Measurements from ENCODE around the gene LDHAL6B.
"Not testable (repeated sequence)": the region's sequence is repeated elsewhere in the genome, so short reads cannot be mapped to it uniquely, and the experiment has no call there.

The LDHAL6B gene

DNA sequence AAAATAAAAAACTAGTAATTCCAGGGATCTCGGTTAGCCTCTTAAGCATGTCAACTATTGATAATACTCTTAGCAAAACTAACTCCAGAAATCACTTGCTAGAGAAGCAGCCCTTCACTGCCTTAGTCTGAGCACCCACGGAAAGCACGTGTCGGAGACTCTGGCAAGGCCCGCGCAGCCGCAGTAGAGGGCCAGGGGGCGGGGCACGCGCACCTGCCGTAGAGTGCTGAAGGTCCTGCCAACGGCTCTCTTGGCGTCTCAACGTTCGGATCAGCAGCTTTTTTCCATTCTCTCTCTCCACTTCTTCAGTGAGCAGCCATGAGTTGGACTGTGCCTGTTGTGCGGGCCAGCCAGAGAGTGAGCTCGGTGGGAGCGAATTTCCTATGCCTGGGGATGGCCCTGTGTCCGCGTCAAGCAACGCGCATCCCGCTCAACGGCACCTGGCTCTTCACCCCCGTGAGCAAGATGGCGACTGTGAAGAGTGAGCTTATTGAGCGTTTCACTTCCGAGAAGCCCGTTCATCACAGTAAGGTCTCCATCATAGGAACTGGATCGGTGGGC is at the start of gene LDHAL6B:
TSS of gene LDHAL6B (plus strand) at position 221 of the 561 bp plus-strand sequence. CDS start at position 319, 98 bp downstream.
- Histone ChIP-seq H3K4me1 (ENCODE audit: control insufficient read depth in 5 of 5, insufficient read depth in 5 of 5, low read length in 5 of 5) (peaks cover 0 to 6% (median 0%) of the 10 kb centered on the region in 5 donors), H3K27me3 (ENCODE audit: control insufficient read depth in 5 of 5, insufficient read depth in 4 of 5, low read length in 5 of 5) (no peaks in the 10 kb centered on the region), H3K9ac (ENCODE audit: low read length in 5 of 5) (no peak within 1 kb of the TSS), H3K27ac (ENCODE audit: low read depth, low read length) (no peak within 1 kb of the TSS), H3K4me3 (ENCODE audit: low read depth in 1 of 5, low read length in 5 of 5) (no peak within 1 kb of the TSS), H3K36me3 (ENCODE audit: control insufficient read depth in 5 of 5, insufficient read depth in 5 of 5, low read length in 5 of 5) (peaks cover 4 to 65% (median 56%) of the 10 kb centered on the region in 5 donors), H3K9me3 (ENCODE audit: control insufficient read depth in 5 of 5, low read length in 5 of 5) (no peaks in the 10 kb centered on the region)

DNA sequence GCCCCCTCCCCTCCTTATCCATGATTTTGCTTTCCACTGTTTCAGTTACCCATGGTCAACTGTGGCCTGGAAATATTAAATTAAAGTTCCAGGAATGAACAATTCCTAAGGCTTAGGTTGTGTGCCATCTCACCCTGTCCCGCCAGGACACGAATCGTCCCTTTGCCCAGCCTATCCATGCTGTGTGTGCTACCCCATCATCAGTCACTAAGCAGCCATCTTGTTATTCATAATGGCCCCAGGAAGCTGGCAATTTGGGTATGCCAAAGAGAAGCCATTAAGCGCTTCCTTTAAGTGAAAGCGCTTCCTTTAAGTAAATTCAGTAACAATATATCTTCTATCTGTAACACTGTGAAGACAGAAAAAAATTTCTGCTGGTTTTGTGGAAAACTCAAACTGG is 49.2 kb upstream of the LDHAL6B start:
- peaks cover 0 to 2% (median 0%) of the 10 kb centered on the region in 5 donors for H3K4me1 ChIP-seq (ENCODE audit: control insufficient read depth in 5 of 5, insufficient read depth in 5 of 5, low read length in 5 of 5)
- H3K36me3 ChIP-seq (ENCODE audit: control insufficient read depth in 5 of 5, insufficient read depth in 5 of 5, low read length in 5 of 5) = peaks cover 3 to 82% (median 51%) of the 10 kb centered on the region in 5 donors
- no peak overlapping the region for H3K27ac ChIP-seq (ENCODE audit: low read depth, low read length)
- H3K4me3 ChIP-seq (ENCODE audit: low read depth in 1 of 5, low read length in 5 of 5) = no peak overlapping the region
- H3K9me3 ChIP-seq (ENCODE audit: control insufficient read depth in 5 of 5, low read length in 5 of 5) = no peaks in the 10 kb centered on the region
- H3K27me3 ChIP-seq (ENCODE audit: control insufficient read depth in 5 of 5, insufficient read depth in 4 of 5, low read length in 5 of 5) = no peaks in the 10 kb centered on the region
- no peak overlapping the region for H3K9ac ChIP-seq (ENCODE audit: low read length in 5 of 5)

DNA sequence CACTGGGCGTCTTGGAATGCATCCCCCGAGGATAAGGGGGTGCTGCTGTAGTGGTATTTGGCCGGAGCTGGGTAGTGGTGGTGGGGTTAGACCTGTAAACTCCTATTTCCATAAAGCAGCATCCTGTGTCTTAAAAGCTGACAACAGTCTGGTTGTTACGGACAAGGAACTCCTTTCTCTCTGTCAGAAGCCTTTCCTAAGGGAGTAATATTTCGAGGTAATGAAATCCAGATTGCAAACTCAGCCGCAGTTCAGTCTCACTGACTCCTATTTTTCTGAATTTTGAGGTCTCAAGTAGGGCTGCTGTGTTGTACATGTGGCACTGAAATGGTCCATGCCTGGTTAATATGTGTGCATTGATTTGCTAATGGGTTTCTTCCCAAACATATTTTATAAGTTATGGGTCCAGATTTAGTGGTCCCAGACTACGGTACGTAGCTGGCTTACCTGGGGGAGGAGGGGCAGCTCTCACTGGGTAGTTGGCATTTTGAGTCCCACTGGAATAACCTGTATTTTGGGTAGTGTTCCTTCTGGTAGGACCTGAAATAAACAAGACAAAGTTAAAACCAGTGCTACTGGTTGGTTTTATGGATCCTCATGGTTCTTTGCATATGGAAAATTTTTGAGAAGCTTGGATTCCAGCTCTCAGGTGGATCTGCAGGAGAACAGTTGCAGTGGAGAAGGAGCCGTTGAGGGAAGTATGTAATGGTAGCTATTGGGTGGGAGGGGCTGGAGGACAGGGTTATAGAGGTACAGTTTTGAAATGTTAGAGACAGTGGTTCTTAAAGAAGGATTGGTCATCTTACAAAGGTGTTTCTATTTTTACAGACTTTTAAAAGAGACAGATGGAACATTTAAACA is 48.6 kb upstream of the LDHAL6B start:
- H3K27me3 ChIP-seq (ENCODE audit: control insufficient read depth in 5 of 5, insufficient read depth in 4 of 5, low read length in 5 of 5) = no peaks in the 10 kb centered on the region
- H3K4me1 ChIP-seq (ENCODE audit: control insufficient read depth in 5 of 5, insufficient read depth in 5 of 5, low read length in 5 of 5) = peaks cover 0 to 2% (median 0%) of the 10 kb centered on the region in 5 donors
- no peak overlapping the region for H3K9ac ChIP-seq (ENCODE audit: low read length in 5 of 5)
- H3K36me3 ChIP-seq (ENCODE audit: control insufficient read depth in 5 of 5, insufficient read depth in 5 of 5, low read length in 5 of 5) = peaks cover 1 to 82% (median 48%) of the 10 kb centered on the region in 5 donors
- H3K9me3 ChIP-seq (ENCODE audit: control insufficient read depth in 5 of 5, low read length in 5 of 5) = no peaks in the 10 kb centered on the region
- no peak overlapping the region for H3K4me3 ChIP-seq (ENCODE audit: low read depth in 1 of 5, low read length in 5 of 5)
- no peak overlapping the region for H3K27ac ChIP-seq (ENCODE audit: low read depth, low read length)

DNA sequence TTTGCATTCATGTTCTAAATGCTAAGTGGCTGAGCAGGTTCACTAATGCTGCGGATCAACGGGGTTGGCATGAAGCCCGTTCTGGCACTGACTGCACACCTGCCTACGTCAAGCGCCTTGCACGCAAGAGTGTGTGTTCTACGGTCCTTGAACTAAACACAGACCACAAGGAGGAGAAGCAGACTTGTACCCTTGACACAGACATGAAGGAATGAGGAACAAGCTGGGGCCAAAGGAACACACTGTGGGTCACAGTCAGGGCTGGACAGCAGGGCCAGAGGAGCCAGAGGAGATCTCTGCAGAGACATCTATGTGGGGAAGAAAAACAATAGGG is 48.0 kb upstream of the LDHAL6B start:
- Histone ChIP-seq H3K27me3 (ENCODE audit: control insufficient read depth in 5 of 5, insufficient read depth in 4 of 5, low read length in 5 of 5) (no peaks in the 10 kb centered on the region), H3K4me1 (ENCODE audit: control insufficient read depth in 5 of 5, insufficient read depth in 5 of 5, low read length in 5 of 5) (peaks cover 0 to 2% (median 0%) of the 10 kb centered on the region in 5 donors), H3K9ac (ENCODE audit: low read length in 5 of 5) (no peak overlapping the region), H3K36me3 (ENCODE audit: control insufficient read depth in 5 of 5, insufficient read depth in 5 of 5, low read length in 5 of 5) (peaks cover 0 to 78% (median 42%) of the 10 kb centered on the region in 5 donors), H3K9me3 (ENCODE audit: control insufficient read depth in 5 of 5, low read length in 5 of 5) (no peaks in the 10 kb centered on the region), H3K27ac (ENCODE audit: low read depth, low read length) (no peak overlapping the region), H3K4me3 (ENCODE audit: low read depth in 1 of 5, low read length in 5 of 5) (no peak overlapping the region)

DNA sequence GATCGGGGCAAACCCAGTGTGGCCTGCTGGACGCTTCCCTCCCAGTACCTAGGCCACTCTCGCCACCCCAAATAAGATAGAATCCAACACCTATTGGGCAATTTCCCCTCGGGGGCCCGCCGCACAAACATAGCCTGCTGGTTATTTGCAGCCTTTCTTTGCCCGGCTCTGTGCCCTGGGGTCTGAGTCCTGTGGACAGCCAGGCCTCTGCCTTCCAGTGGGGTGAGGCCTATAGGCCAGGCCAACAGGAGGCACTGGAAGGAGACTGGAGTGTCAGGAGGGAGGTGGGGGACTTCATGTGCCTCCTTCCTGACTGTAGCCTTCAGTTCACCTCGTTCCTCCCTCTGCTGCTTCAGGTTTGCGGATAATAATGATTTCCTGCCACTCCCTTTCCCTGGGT is 47.4 kb upstream of the LDHAL6B start:
- Histone ChIP-seq H3K4me1 (ENCODE audit: control insufficient read depth in 5 of 5, insufficient read depth in 5 of 5, low read length in 5 of 5) (peaks cover 0 to 2% (median 0%) of the 10 kb centered on the region in 5 donors), H3K4me3 (ENCODE audit: low read depth in 1 of 5, low read length in 5 of 5) (no peak overlapping the region), H3K36me3 (ENCODE audit: control insufficient read depth in 5 of 5, insufficient read depth in 5 of 5, low read length in 5 of 5) (peaks cover 0 to 72% (median 37%) of the 10 kb centered on the region in 5 donors), H3K27me3 (ENCODE audit: control insufficient read depth in 5 of 5, insufficient read depth in 4 of 5, low read length in 5 of 5) (no peaks in the 10 kb centered on the region), H3K27ac (ENCODE audit: low read depth, low read length) (no peak overlapping the region), H3K9me3 (ENCODE audit: control insufficient read depth in 5 of 5, low read length in 5 of 5) (no peaks in the 10 kb centered on the region), H3K9ac (ENCODE audit: low read length in 5 of 5) (no peak overlapping the region)

DNA sequence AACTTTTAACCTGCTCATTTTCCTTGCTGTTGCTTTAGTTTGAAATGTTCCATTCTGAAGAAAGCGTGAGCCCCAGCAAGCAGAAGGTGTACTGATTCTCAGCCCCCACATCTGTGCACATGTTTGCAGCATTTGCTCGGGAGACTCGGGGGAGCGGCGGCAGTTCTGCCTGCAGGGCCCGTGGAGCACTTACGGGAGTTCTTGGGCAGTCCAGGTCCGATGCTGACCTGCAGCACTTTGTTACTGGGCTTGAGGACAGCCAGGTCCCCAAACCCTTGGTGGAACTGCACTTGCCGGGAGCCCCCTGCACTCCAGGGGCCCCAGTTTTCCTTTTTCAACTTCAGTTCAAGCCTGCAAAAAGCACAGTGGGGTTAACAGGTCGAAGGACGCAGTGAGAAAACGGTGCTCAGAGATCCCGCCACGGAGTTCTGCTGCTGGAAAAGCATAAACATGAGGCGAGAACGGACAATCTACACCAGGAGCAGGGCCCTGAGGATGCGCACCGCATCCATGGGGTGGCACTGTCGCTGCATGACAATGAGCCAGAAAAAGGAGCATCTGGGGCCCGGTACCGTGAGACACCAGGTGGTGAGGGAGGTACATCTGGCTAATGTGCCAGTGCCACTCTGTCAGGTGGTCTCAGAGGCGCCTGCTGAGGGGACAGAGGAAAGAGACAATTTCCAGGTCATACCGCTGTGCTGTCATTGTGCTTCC is 45.6 kb upstream of the LDHAL6B start:
- Histone ChIP-seq H3K9ac (ENCODE audit: low read length in 5 of 5) (no peak overlapping the region), H3K27ac (ENCODE audit: low read depth, low read length) (no peak overlapping the region), H3K4me3 (ENCODE audit: low read depth in 1 of 5, low read length in 5 of 5) (no peak overlapping the region), H3K27me3 (ENCODE audit: control insufficient read depth in 5 of 5, insufficient read depth in 4 of 5, low read length in 5 of 5) (no peaks in the 10 kb centered on the region), H3K9me3 (ENCODE audit: control insufficient read depth in 5 of 5, low read length in 5 of 5) (no peaks in the 10 kb centered on the region), H3K36me3 (ENCODE audit: control insufficient read depth in 5 of 5, insufficient read depth in 5 of 5, low read length in 5 of 5) (peaks cover 0 to 70% (median 31%) of the 10 kb centered on the region in 5 donors), H3K4me1 (ENCODE audit: control insufficient read depth in 5 of 5, insufficient read depth in 5 of 5, low read length in 5 of 5) (peaks cover 0 to 4% (median 2%) of the 10 kb centered on the region in 5 donors)

DNA sequence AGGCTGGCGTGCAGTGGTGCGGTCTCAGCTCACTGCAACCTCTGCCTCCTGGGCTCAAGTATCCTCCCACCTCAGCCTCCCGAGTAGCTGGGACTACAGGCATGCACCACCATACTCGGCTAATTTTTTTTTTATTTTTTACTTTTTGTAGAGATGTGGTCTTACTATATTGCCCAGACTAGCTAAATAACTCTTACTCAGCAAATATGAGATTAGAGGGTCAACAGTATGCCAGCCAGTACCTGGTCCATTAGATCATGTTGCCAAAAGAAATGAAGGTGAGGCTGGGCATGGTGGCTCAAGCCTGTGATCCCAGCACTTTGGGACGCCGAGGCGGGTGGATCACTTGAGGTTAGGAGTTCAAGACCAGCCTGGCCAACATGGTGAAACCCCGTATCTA is 44.6 kb upstream of the LDHAL6B start:
- H3K4me1 ChIP-seq (ENCODE audit: control insufficient read depth in 5 of 5, insufficient read depth in 5 of 5, low read length in 5 of 5) = peaks cover 0 to 13% (median 3%) of the 10 kb centered on the region in 5 donors
- H3K27ac ChIP-seq (ENCODE audit: low read depth, low read length); H3K9ac ChIP-seq (ENCODE audit: low read length in 5 of 5); H3K4me3 ChIP-seq (ENCODE audit: low read depth in 1 of 5, low read length in 5 of 5); H3K9me3 ChIP-seq (ENCODE audit: control insufficient read depth in 5 of 5, low read length in 5 of 5); H3K27me3 ChIP-seq (ENCODE audit: control insufficient read depth in 5 of 5, insufficient read depth in 4 of 5, low read length in 5 of 5): not testable (repeated sequence)
- peaks cover 0 to 68% (median 31%) of the 10 kb centered on the region in 5 donors for H3K36me3 ChIP-seq (ENCODE audit: control insufficient read depth in 5 of 5, insufficient read depth in 5 of 5, low read length in 5 of 5)

DNA sequence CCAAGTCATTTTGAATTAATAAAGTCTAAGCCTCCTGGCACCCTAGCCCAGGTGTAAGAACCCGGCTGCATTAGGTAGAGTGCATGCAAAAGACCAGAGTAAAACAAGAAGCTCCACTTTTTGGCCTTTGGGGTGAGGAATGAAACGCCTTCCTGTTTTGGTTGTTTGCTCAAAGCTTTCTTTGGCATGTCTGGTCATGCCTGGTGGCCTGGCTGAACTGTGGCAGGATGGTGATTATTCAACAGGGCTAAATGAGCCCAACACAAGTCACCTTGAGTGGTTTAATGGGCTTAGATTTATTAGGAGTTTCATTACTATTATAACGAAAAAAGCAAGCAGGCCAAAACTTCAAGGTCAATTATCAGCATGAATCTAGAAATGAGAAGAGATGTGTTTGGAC is 40.9 kb upstream of the LDHAL6B start:
- peak overlapping the region; percentile 27 for H3K27ac ChIP-seq (ENCODE audit: low read depth, low read length)
- peaks cover 3 to 21% (median 16%) of the 10 kb centered on the region in 5 donors for H3K4me1 ChIP-seq (ENCODE audit: control insufficient read depth in 5 of 5, insufficient read depth in 5 of 5, low read length in 5 of 5)
- no peak overlapping the region for H3K9ac ChIP-seq (ENCODE audit: low read length in 5 of 5)
- H3K4me3 ChIP-seq (ENCODE audit: low read depth in 1 of 5, low read length in 5 of 5) = no peak overlapping the region
- H3K9me3 ChIP-seq (ENCODE audit: control insufficient read depth in 5 of 5, low read length in 5 of 5) = no peaks in the 10 kb centered on the region
- peaks cover 0 to 36% (median 18%) of the 10 kb centered on the region in 5 donors for H3K36me3 ChIP-seq (ENCODE audit: control insufficient read depth in 5 of 5, insufficient read depth in 5 of 5, low read length in 5 of 5)
- H3K27me3 ChIP-seq (ENCODE audit: control insufficient read depth in 5 of 5, insufficient read depth in 4 of 5, low read length in 5 of 5) = no peaks in the 10 kb centered on the region

DNA sequence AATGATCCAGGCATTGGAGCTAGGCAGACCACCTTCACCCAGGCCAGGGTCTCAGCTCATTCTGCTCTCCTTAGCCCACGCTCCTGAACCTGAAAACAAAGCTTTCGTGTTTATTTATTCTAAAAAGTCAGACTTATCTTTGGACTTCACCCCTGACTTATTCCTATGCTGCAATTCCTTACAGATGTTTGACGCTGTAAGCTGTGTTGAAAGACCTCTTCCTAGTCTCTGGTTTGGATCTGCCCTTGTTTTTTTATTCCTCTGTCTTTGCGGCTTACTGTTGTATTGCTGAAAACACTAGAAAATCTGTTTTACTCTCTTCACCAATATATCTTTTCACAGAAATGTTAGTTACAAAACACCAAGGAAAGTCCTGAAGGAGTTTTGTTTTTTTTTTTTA is 40.5 kb upstream of the LDHAL6B start:
- Histone ChIP-seq H3K27me3 (ENCODE audit: control insufficient read depth in 5 of 5, insufficient read depth in 4 of 5, low read length in 5 of 5) (no peaks in the 10 kb centered on the region), H3K4me3 (ENCODE audit: low read depth in 1 of 5, low read length in 5 of 5) (no peak overlapping the region), H3K9ac (ENCODE audit: low read length in 5 of 5) (peak overlapping the region in 1 of 5 donors; percentile 36), H3K4me1 (ENCODE audit: control insufficient read depth in 5 of 5, insufficient read depth in 5 of 5, low read length in 5 of 5) (peaks cover 4 to 26% (median 20%) of the 10 kb centered on the region in 5 donors), H3K27ac (ENCODE audit: low read depth, low read length) (peak overlapping the region; percentile 27), H3K9me3 (ENCODE audit: control insufficient read depth in 5 of 5, low read length in 5 of 5) (no peaks in the 10 kb centered on the region), H3K36me3 (ENCODE audit: control insufficient read depth in 5 of 5, insufficient read depth in 5 of 5, low read length in 5 of 5) (peaks cover 0 to 36% (median 14%) of the 10 kb centered on the region in 5 donors)

All from subcutaneous abdominal adipose tissue (tissue), 5 donors.